ENCODE results near the gene RUNX1. TPM values are rescaled to one million over a fixed set of nuclear protein-coding genes. Genes with fewer than 3 reads are reported as not detected.

The RUNX1 gene
- polyA plus RNA-seq, 3 donors = 6.2 to 49.7 (median 8.7) TPM

DNA sequence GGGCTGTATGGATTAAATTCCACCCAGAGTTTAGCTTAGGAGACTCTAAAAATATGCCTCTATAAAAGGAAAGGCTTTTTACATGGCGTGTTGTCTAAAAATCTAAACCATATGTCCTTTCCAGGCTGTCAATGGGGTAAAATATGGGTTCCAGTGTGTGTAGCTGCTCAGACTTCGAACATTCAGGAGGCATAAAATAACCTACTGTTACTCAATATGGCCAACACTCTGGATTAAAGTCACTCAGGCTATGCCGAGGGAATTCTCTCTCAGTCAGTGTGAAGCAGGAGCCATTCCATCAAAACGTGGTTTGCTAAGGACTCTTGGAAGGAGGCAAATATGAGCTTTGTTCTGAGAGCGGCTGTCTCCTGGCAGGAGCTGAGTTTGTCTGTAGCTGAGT, 135.3 kb downstream of the RUNX1 start:
- H3K4me1 Mint-ChIP-seq = peaks cover 73% of the 10 kb centered on the region
- H4K20me1 ChIP-seq (ENCODE audit: insufficient read depth, low read length) = peaks cover 38% of the 10 kb centered on the region
- H3K27me3 Mint-ChIP-seq (ENCODE audit: low read depth in 3 of 3) = no peaks in the 10 kb centered on the region
- H3K9me3 ChIP-seq (replicated peaks in 1 of 2; ENCODE audit: control insufficient read depth in 1 of 2, insufficient read depth in 1 of 2, low read length in 2 of 2) = no peaks in the 10 kb centered on the region
- no peak overlapping the region for H2AFZ ChIP-seq (ENCODE audit: insufficient read depth, low read depth, low read length, poor library complexity, severe bottlenecking)
- H3K4me2 ChIP-seq (replicated peaks; ENCODE audit: extremely low read depth, low read length, poor library complexity, severe bottlenecking) = peak overlapping the region; percentile 3
- no CpG with 5 or more reads among the region's 5 CpGs for WGBS (ENCODE audit: insufficient coverage)
- peaks cover 0 to 2% (median 0%) of the 10 kb centered on the region in 7 donors for H3K9me3 Mint-ChIP-seq
- peaks cover 12 to 21% of the 10 kb centered on the region in 2 donors for H3K36me3 Mint-ChIP-seq
- H3K27ac Mint-ChIP-seq = peak overlapping the region in 6 of 7 donors; percentile 54 to 78 (median 62)
- no peak overlapping the region for H3K4me3 ChIP-seq (replicated peaks in 1 of 3; ENCODE audit: low read depth in 2 of 3, low read length in 3 of 3)
- DNase-seq = no peak
- no peaks in the 10 kb centered on the region for H3K27me3 ChIP-seq (ENCODE audit: control insufficient read depth in 2 of 2, insufficient read depth in 2 of 2, low read length in 2 of 2)
- intact Hi-C loops (cut with micrococcal nuclease) = no loop called here
- H3K36me3 ChIP-seq (replicated peaks in 1 of 2; ENCODE audit: control insufficient read depth in 1 of 2, insufficient read depth in 2 of 2, low read length in 2 of 2) = no peaks in the 10 kb centered on the region
- H3K27ac ChIP-seq (ENCODE audit: low read depth in 1 of 2, low read length in 2 of 2) = peak overlapping the region in 1 of 2 donors; percentile 56
- H3K79me2 ChIP-seq (ENCODE audit: insufficient read depth, low read length) = peaks cover 93% of the 10 kb centered on the region
- TF ChIP-seq, protein P1, sequence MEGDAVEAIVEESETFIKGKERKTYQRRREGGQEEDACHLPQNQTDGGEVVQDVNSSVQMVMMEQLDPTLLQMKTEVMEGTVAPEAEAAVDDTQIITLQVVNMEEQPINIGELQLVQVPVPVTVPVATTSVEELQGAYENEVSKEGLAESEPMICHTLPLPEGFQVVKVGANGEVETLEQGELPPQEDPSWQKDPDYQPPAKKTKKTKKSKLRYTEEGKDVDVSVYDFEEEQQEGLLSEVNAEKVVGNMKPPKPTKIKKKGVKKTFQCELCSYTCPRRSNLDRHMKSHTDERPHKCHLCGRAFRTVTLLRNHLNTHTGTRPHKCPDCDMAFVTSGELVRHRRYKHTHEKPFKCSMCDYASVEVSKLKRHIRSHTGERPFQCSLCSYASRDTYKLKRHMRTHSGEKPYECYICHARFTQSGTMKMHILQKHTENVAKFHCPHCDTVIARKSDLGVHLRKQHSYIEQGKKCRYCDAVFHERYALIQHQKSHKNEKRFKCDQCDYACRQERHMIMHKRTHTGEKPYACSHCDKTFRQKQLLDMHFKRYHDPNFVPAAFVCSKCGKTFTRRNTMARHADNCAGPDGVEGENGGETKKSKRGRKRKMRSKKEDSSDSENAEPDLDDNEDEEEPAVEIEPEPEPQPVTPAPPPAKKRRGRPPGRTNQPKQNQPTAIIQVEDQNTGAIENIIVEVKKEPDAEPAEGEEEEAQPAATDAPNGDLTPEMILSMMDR (IDR thresholded peaks at IDR 0.05) = no peak
- H3K4me3 Mint-ChIP-seq = no peak overlapping the region
- H3K4me1 ChIP-seq (ENCODE audit: control insufficient read depth in 1 of 2, insufficient read depth in 2 of 2, low read length in 2 of 2) = peaks cover 56 to 62% of the 10 kb centered on the region in 2 donors
- no peak overlapping the region for H3K9ac ChIP-seq (ENCODE audit: insufficient read depth, low read length, poor library complexity, severe bottlenecking)

DNA sequence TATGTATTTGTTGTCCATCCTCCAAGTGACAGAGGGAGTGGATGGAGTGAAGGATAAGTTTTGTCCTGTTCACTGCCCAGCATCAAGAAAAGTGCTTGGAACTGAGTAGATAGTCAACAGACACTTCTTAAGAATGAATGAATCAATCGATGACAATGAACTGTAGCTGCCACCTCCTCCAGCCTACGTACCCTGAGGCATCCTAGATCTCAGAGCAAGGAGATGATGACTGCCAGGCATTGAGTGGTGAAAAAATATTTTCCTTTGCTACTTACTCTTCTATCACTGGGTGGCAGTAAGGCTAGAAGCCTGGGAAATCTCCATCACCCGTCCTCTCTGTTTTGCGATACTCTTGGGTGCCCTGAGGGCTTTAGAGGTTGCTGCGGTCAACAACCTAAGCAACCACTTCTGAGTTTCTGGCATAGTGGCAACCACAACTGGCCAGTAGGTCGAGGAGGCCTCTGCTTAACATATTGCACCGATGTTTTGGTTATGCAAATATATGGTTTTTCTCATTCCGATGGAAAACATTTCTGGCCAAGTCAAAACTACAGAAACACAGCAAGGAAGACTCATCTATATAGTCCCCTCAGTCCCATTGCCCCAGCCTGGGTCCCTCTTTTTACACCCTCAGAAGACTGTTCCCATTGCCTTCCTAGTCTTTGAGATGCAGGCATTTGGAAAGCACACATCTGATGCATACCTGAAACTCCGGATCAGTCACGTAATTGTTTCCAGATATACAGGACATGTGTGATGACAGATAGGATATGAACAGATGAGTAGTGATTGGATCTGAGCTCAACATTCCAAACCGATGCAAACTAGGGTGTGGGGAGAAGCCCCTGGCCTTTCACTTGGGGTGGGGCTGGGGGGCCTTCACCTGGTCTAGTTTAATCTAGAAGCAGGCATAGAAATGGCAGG, 136.8 kb downstream of the RUNX1 start:
- Mint-ChIP-seq H3K4me3 (no peak overlapping the region), H3K27ac (peak overlapping the region; percentile 87 to 97 (median 92)), H3K9me3 (peaks cover 0 to 2% (median 0%) of the 10 kb centered on the region in 7 donors), H3K4me1 (peaks cover 87% of the 10 kb centered on the region), H3K36me3 (peaks cover 12 to 17% of the 10 kb centered on the region in 2 donors), H3K27me3 (ENCODE audit: low read depth in 3 of 3) (no peaks in the 10 kb centered on the region)
- no peaks in the 10 kb centered on the region for H3K9me3 ChIP-seq (replicated peaks in 1 of 2; ENCODE audit: control insufficient read depth in 1 of 2, insufficient read depth in 1 of 2, low read length in 2 of 2)
- peak overlapping the region in 1 of 3 experiments; percentile 72 for H3K4me3 ChIP-seq (replicated peaks in 1 of 3; ENCODE audit: low read depth in 2 of 3, low read length in 3 of 3)
- TF ChIP-seq, protein P1 (IDR thresholded peaks at IDR 0.05) = no peak
- no peak overlapping the region for H2AFZ ChIP-seq (ENCODE audit: insufficient read depth, low read depth, low read length, poor library complexity, severe bottlenecking)
- peak overlapping the region; percentile 28 for H3K4me2 ChIP-seq (replicated peaks; ENCODE audit: extremely low read depth, low read length, poor library complexity, severe bottlenecking)
- no peak for DNase-seq
- intact Hi-C loops (cut with micrococcal nuclease) = no loop called here
- peaks cover 70 to 78% of the 10 kb centered on the region in 2 donors for H3K4me1 ChIP-seq (ENCODE audit: control insufficient read depth in 1 of 2, insufficient read depth in 2 of 2, low read length in 2 of 2)
- no peaks in the 10 kb centered on the region for H3K36me3 ChIP-seq (replicated peaks in 1 of 2; ENCODE audit: control insufficient read depth in 1 of 2, insufficient read depth in 2 of 2, low read length in 2 of 2)
- peak overlapping the region in 1 of 2 donors; percentile 88 for H3K27ac ChIP-seq (ENCODE audit: low read depth in 1 of 2, low read length in 2 of 2)
- H4K20me1 ChIP-seq (ENCODE audit: insufficient read depth, low read length) = peaks cover 38% of the 10 kb centered on the region
- no peak overlapping the region for H3K9ac ChIP-seq (ENCODE audit: insufficient read depth, low read length, poor library complexity, severe bottlenecking)
- 90% methylated on average over 5 of the region's 11 CpGs for WGBS (ENCODE audit: insufficient coverage)
- H3K27me3 ChIP-seq (ENCODE audit: control insufficient read depth in 2 of 2, insufficient read depth in 2 of 2, low read length in 2 of 2) = no peaks in the 10 kb centered on the region
- H3K79me2 ChIP-seq (ENCODE audit: insufficient read depth, low read length) = peaks cover 78% of the 10 kb centered on the region
